GM18507 (cell line): ENCODE results near the gene SAPCD1.

Source experiments
- DNase-seq: peaks from one replicate; pipeline ENCODE4 v3.0.0; 2011; ENCODE audit warnings: low read depth; ENCODE audit not compliant: insufficient read length; ENCODE audit errors: extremely low spot score
- FAIRE-seq: peaks from 2 replicates; lab custom pipeline; 2011; peaks lifted over from hg19 to GRCh38; lab: Jason Lieb, UNC

SAPCD1 gene

DNA sequence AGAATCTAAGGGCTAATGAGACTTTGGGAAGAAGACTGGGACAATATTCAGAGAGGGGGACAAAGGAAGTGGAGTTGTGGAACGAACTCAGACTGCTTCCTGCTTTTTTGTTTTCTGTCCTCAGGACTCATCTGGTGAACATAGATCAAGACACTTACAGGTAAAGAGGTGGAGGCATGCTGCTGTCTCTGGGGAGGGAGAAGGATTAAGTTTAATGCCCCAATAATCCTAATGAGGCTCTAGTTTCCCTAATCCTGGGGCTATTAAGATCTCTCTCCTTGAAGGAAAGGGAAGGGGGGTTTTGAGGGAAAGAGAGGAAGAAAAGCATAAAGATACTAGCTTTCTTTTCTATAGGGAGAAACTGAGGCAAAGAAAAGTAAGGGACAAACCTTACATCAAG lies 18.0 kb upstream of the SAPCD1 start:
- FAIRE-seq (no peak), DNase-seq (no peak)

- FAIRE-seq (no peak), DNase-seq (no peak)
Observed at GRCh38 chr6:31749301-31750036, 13.0 kb upstream of the SAPCD1 start.

DNA sequence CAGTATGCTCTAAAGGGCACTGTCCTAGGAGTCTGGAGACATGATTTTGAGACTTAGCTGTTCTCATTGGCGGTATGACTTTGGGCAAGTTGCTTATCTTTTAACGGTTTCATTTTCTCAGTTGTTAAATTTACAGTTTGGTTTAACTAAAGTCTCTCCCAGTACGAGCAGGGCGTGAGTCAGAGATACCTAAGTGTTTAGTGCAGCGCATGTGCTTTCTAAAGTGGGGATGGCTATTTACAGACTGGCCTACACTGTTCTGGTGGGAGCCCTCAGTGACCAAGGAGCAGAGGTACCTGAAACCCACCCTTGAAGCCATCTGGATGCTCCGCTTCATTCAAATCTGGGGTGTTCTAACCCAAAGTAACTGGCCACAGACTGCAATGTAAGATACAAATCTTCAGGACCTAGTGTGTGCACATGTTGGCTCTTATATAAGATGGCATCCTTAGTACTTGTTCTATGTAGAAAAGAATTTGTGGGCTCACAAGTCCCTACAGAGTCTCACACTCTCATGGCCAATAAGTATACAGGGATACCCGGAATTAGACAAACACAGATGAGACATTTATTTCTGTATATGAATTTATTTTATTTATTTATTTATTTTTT lies 11.9 kb upstream of the SAPCD1 start:
- DNase-seq, result no peak
- no peak for FAIRE-seq

GRCh38 chr6:31752739-31753319 lies 9.6 kb upstream of the SAPCD1 start:
- FAIRE-seq (no peak), DNase-seq (no peak)

- DNase-seq, result no peak
- FAIRE-seq, result no peak
Observed at GRCh38 chr6:31758281-31758680, 4.2 kb upstream of the SAPCD1 start.

GRCh38 chr6:31760790-31761189 lies 1.7 kb upstream of the SAPCD1 start:
- no peak for FAIRE-seq
- no peak for DNase-seq

GRCh38 chr6:31761343-31761742 lies 1.1 kb upstream of the SAPCD1 start:
- no peak for FAIRE-seq
- no peak for DNase-seq

- DNase-seq (no peak), FAIRE-seq (no peak)
Observed at GRCh38 chr6:31762878-31763618, 592 bp downstream of the SAPCD1 start.

DNA sequence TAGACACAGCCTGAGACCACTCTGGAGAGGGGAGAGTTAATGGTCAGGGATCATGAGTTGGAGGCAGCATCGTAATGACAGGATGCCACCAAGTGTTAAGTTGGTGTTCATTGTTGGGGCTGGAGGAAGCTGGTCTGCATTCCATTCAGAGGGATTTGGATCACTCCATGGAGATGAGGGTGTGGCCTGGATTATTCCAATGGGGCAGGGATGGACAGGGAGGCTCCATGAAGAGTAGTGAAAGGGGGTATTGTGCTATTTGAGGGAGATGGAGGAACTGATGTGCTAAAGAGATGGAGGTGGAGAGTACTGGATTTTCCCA lies 1.1 kb downstream of the SAPCD1 start:
- FAIRE-seq (no peak), DNase-seq (no peak)

DNA sequence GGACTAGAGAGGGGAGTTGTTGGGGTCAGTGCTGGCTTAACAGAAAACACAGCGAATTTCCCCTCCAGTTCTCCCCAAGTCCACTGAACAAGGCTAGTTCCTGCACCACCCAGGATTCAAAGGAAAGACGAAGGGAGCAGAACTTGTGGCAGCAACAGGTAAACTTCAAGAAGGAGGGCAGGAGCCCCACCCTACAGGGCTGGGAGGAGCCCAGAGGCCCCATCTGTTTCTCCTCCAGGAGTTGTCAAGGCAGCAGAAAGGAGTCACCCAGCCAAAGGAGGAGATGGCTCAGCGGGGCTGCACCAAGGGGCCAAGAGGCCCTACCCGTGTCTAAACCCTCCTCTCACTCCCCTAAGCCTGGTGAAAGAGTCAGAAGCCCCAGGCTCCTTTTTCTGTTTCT lies 1.7 kb downstream of the SAPCD1 start:
- DNase-seq (no peak), FAIRE-seq (no peak)

DNA sequence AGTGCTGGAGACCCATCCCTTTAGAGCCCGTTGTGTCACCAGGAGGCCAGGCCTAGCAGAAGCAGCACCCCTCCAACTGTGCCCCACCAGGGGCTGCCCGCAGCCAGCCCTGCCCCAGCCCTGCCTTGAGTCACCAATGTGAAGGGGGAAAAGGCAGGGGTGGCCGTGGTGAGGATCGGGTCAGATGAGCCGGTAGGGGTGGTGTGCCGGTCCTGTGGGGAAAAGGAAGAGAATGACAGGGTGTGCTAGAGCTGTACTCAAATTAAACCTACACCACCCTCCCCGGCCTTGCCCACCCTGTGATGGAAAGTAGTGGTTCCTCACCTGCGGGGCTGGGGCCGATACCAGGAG lies 3.1 kb downstream of the SAPCD1 start:
- no peak for FAIRE-seq

DNA sequence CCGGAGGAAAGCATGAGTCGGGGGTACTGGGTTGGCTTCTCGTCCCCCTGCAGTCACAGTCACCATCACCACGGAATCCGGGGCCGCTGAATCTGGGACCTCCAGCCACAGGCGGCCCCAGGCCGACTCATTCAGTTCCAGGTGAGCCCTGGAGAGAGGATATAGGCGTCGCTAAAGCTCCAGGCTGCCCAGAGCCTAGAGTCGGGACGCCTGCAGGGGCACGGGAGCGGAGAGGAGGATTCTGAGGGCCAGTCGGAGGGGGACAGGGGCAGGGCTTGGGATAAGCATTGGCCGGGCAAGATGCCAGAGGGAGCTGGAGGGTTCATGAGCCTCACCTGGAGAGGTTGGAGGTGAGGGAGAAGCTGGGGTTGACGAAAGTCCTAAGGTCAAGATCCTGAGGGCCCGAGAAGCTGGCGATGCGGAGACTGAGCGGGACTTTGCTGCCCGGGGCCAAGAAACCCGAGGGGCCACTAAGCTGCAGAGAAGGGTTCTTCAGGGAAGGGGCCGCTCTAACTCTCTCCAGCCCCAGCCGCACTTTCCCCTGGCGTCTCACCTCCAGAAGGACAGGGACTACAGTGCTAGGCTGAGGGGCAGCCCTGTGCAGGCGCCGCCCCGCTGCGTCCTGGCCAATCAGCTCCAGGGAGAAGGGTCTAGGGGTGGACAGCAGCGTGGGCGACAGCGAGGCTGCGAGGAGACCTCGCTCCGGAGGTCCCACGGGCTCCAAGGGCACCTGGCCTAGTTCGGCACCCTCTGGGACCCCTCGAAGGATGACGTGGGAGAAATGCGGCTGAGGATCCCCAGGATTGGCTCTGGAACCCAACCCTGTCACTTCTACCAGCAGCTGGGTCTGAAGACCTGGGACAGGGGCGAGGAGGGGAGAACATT lies 3.7 kb downstream of the SAPCD1 start:
- FAIRE-seq, result no peak
- no peak for DNase-seq

More for the DNA sequence above, 3.1 kb downstream of the SAPCD1 start:
- no peak for DNase-seq

DNA sequence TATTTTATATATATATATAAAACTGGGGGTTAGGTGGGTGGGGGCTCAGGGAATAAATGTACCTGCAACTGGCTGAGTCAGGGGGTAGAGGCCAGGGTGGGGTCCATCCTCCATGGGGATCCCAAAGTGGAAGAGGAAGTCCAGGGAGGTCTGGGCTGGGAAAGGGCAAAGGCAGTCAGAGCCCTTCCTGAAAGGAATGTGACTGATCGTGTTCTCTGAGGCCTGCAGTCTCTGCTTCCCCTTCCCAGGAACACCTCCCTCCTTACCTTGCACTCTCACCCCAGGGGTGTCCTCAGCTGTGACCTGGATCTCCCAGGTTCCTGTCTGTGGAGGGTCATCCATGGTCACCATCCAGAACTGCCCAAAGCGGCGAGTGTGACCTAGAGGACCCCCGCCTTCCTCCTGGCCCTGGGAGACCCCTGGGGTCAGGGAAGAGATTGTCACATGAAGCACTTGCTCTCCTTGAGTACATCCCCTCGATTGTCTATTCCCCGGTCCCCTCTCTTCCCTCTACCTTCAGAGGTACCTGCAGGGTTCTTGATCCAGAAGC lies 4.7 kb downstream of the SAPCD1 start:
- FAIRE-seq, result no peak
- DNase-seq, result no peak

DNA sequence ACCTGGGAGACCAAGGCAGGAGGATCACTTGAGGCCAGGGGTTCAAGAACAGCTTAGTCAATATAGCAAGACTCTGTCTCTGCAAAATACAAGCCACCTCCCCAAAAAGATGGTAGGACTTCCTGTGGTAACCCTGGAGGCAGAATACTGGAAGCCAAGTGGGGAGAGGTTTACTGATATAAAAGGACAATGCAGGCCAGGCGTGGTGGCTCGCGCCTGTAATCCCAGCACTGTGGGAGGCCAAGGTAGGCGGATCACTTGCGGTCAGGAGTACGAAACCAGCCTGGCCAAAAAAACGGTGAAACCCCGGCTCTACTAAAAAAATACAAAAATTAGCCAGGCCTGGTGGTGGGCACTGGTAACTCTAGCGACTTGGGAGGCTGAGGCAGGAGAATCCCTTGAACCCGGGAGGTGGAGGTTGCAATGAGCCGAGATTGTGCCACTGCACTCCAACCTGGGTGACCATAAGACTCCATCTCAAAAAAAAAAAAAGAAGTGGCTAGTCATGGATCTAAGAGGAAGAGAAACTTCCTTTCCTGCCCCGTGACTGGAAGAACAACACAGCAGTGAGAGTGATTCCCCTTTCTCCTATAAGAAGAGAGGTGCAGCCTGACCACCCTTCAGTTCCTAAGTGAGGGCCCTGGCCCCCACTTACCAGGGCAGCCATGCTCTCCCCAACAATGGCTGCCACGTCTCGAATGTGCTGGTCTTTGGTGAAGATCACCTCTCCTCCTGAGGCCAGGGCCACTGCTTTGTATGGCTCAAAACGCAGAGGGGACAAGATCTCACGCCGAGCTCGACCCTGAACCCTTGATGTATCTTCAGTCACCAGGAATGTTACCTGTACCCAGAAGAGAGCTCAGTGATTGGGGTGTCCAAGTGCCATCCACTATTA lies 6.2 kb downstream of the SAPCD1 start:
- no peak for DNase-seq
- no peak for FAIRE-seq

DNA sequence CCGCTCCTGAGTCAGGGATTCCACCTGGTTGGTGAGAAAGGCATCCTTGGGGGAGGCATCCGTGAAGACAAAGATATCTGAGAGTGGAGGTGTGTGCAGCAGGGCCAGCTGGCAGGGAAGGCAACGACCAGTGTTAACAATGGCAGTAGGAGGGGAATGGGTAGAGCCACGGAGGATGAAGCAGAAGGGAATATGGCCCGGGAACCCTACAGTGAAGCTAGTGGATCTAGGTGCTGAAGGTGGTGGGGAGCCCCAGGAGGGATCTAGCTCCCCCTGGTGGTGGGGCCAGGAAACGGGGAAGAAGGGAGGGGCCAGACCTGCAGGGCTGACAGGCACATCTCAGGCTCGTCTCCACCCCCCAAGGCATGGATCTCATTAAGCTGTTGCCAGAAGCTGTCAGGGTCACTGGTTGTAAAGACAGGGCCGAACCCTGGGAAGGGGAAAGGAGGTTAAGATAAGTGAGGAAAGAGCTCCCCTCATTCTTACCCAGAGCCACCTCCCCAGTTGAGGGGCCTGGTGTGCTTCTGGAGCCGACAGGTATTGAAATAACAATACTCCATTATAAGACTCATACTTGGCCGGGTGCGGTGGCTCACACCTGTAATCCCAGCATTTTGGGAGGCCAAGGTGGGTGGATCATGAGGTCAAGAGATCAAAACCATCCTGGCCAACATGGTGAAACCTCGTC lies 7.4 kb downstream of the SAPCD1 start:
- DNase-seq (peak; percentile 80), FAIRE-seq (peak; percentile 74)

DNA sequence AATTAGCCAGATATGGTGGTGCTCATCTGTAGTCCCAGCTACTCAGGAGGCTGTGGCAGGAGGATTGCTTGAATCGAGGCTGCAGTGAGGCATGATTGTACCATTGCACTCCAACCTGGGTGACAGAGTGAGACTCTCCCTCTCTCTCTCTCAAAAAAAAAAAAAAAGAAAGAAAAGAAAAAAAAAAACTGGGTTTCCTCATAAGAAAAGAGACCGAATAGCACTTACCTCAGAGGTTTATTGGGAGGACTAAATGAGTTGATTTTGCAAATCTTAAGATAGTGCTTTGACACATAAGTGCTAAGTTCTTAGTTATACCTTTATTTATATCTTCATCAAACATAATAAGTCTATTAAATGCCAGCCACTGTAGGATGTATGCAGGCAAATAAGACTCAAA lies 8.4 kb downstream of the SAPCD1 start:
- no peak for FAIRE-seq

DNA sequence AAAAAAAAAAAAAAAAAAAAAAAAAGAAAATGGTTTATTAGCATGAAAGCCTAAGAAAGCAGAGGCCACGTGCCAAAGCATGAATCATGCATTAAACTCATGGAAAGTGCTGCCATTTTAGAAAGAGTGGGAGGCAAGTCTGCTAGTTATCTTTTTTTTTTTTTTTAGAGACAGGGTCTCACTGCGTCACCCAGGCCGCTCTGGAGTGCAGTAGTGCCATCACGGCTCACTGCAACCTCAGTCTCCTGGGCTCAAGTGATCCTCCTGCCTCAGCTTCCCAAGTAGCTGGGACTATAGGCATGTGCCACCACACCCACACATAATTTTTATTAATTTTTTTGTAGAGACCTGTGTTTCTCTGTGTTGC lies 9.5 kb downstream of the SAPCD1 start:
- DNase-seq (no peak), FAIRE-seq (no peak)

More for the DNA sequence above, 8.4 kb downstream of the SAPCD1 start:
- DNase-seq, result no peak

GRCh38 chr6:31775184-31775583 lies 12.7 kb downstream of the SAPCD1 start:
- no peak for DNase-seq
- FAIRE-seq, result no peak
